Mucosa of descending colon (tissue), 3 donors: ENCODE results near the gene NBAS. TPM values are rescaled to one million over a fixed set of nuclear protein-coding genes. Genes with fewer than 3 reads are reported as not detected.

Source experiments
- ATAC-seq: fragments of 200-7000 bp; cut with Tn5 transposase; one replicate; pipeline ENCODE4 v1.9.1; 2020; ENCODE audit warnings: mild to moderate bottlenecking, moderate library complexity
- DNase-seq, 3 donors: peaks; one replicate each; pipeline ENCODE4 v3.0.0-alpha.2; 2020
- H3K36me3 ChIP-seq: fragments of 200-600 bp; one replicate; pipeline ENCODE4 v1.8.0; 2021; ENCODE audit warnings: low read depth, mild to moderate bottlenecking
- H3K4me1 ChIP-seq: fragments of 200-600 bp; one replicate; pipeline ENCODE4 v1.8.0; 2021; ENCODE audit warnings: low read depth, mild to moderate bottlenecking
- H3K4me3 ChIP-seq: fragments of 200-600 bp; one replicate; pipeline ENCODE4 v1.8.0; 2021; ENCODE audit warnings: mild to moderate bottlenecking
- H3K9me3 ChIP-seq: fragments of 200-600 bp; one replicate; pipeline ENCODE4 v1.8.0; 2021; ENCODE audit warnings: mild to moderate bottlenecking
- intact Hi-C, 2 donors: fragments of 100-400 bp; cut with DNase I in 1 of 2; cut with micrococcal nuclease in 1 of 2; formaldehyde crosslinking; loops; one replicate each; pipeline versions ENCODE4 v1.11.0 to v1.11.1; 2022; cut with DNase I, micrococcal nuclease
- total RNA-seq, 3 donors: library from RNA; stranded (reverse); fragmentation: NEBNext Ultra II Directional in 2 of 3; extraction: Animal tissue kit (Norgen Biotek cat#: 25700) in 2 of 3; gene quantifications; one replicate each; pipeline versions ENCODE4 v1.2.1 to v1.2.4, GENCODE V29; 2021 to 2023
- TF ChIP-seq, protein P1 (sequence below): fragments of 200-600 bp; IDR thresholded peaks from one replicate; pipeline ENCODE4 v1.8.0; 2022; ENCODE audit warnings: antibody characterized with exemption, mild to moderate bottlenecking
- donor health status: DM: no; HTN: no; CAD: no; lungs with moderate emphysema.
- donor health status: DM: no; HTN: no; CAD: no.
- donor health status: DM: no; HTN: yes; CAD: no.

Gene NBAS
- total RNA-seq, 3 donors from 2014 or later = 25.8 to 50.2 (median 32.8) TPM

DNA sequence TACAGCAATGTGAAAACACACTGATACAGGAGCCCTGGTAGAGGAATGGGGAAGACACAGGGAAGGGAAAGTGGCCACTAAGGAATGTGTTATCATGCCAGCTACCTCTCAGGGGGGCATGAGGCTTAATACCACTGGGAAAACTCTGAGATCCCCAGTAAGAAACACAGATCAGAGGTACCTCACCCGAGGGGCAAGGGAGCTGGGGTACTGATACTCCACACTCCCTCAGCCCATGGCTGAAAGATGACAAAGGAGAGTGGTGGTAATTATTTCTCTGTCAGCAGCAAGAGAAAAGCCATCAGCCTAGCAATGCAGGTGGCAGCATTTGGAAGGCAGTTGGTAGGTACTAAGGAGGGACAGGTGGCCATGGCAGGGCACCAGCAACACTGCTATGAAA lies 434.8 kb downstream of the NBAS start:
- intact Hi-C loops = no loop called here
- no peaks in the 10 kb centered on the region for H3K9me3 ChIP-seq
- no peak for ATAC-seq
- H3K4me1 ChIP-seq = no peaks in the 10 kb centered on the region
- H3K36me3 ChIP-seq = no peaks in the 10 kb centered on the region
- DNase-seq = no peak
- H3K4me3 ChIP-seq = no peak overlapping the region
- TF ChIP-seq, protein P1, sequence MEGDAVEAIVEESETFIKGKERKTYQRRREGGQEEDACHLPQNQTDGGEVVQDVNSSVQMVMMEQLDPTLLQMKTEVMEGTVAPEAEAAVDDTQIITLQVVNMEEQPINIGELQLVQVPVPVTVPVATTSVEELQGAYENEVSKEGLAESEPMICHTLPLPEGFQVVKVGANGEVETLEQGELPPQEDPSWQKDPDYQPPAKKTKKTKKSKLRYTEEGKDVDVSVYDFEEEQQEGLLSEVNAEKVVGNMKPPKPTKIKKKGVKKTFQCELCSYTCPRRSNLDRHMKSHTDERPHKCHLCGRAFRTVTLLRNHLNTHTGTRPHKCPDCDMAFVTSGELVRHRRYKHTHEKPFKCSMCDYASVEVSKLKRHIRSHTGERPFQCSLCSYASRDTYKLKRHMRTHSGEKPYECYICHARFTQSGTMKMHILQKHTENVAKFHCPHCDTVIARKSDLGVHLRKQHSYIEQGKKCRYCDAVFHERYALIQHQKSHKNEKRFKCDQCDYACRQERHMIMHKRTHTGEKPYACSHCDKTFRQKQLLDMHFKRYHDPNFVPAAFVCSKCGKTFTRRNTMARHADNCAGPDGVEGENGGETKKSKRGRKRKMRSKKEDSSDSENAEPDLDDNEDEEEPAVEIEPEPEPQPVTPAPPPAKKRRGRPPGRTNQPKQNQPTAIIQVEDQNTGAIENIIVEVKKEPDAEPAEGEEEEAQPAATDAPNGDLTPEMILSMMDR = no peak

- intact Hi-C loops = no loop called here
- Histone ChIP-seq H3K4me1 (no peaks in the 10 kb centered on the region), H3K36me3 (no peaks in the 10 kb centered on the region), H3K4me3 (no peak overlapping the region), H3K9me3 (no peaks in the 10 kb centered on the region)
- TF ChIP-seq, protein P1 = no peak
- DNase-seq (no peak), ATAC-seq (no peak)
These were observed 438.2 kb downstream of the NBAS start for GRCh38 chr2:15122915-15123314.

DNA sequence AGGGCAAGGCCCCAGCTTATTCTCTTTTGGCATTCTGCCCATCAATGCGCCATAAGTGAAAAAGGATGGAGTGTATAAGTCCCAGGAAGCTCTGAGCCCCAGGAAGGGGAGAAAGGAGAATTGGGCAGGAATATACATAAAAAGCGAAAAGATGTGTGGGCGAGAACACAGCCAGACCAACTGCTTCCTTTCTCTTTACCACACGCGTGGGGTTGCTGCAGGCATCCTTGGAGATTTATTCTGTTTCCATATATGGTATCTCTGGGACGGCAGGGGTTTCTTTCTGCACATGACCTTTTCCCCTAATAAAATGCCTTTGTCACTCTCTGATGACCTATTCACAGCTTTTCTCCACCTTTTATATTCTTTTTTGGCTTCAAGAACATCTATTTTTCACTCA lies 440.5 kb downstream of the NBAS start:
- intact Hi-C loops = no loop called here
- no peak for DNase-seq
- Histone ChIP-seq H3K4me1 (no peaks in the 10 kb centered on the region), H3K36me3 (no peaks in the 10 kb centered on the region), H3K4me3 (no peak overlapping the region), H3K9me3 (no peaks in the 10 kb centered on the region)
- ATAC-seq = no peak
- TF ChIP-seq, protein P1 = no peak

DNA sequence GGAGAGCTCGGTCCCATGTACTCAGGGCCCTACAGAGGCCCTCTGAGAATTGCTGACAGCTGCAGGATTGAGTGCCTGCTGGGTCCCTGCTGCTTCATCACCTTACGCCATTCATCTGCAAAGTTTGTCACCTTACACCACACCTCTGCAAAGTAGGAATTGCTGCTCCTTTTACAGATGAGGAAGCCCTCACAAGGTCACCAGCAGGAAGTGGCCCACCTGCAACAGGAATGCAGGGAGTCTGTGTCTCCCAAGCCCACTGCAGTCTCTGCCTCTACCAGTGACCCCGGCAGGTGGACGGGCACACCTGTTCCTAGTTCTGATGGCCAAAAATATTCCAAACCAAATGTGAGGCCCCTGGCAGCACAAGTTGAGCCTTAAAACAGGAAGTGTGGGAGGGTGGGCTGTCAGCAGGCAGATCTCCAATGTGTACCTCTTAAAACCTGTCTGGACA lies 441.4 kb downstream of the NBAS start:
- DNase-seq (no peak), ATAC-seq (no peak)
- Histone ChIP-seq H3K4me3 (no peak overlapping the region), H3K9me3 (no peaks in the 10 kb centered on the region), H3K36me3 (no peaks in the 10 kb centered on the region), H3K4me1 (no peaks in the 10 kb centered on the region)
- intact Hi-C loops = no loop called here
- TF ChIP-seq, protein P1 = no peak

DNA sequence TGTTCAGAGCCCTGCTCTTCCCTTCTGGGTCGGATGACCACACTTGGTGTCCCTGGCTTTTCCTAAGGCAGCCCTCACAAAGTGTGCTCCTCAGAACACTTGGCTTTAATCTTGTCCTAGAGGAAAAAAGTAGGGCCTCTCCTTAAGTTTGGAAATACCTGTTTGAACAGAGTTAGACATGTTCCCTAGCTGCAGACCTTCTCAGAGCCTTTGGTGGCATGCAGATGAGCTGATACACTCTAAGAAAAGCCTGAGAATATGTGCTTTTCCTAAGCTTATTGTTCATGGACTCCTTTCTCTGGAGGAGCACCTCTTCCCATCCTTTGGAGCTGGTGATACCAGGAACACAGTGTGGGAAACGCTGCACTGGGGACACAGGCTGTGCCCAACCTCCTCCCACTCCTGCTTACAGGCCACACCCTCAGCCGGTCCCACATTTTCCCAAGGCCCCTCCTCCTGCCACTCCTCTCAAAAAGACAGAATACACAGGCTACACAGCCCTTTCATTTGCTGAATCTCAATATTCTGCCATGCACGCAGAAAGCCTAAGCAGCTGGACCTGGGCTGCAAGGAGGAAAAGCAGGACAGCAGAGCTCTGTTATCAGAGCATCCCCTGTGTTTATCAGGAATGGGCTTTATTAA lies 443.6 kb downstream of the NBAS start:
- H3K4me3 ChIP-seq = no peak overlapping the region
- H3K9me3 ChIP-seq = peaks cover 6% of the 10 kb centered on the region
- TF ChIP-seq, protein P1 = no peak
- H3K36me3 ChIP-seq = no peaks in the 10 kb centered on the region
- no peaks in the 10 kb centered on the region for H3K4me1 ChIP-seq
- intact Hi-C loops = no loop called here
- DNase-seq (no peak), ATAC-seq (no peak)

Other genes with a start within 250 kb of the NBAS start
- gene DDX1, start 30.5 kb upstream of the NBAS start, total RNA-seq = 10 to 100 TPM; 70.7 to 96.7 (median 72.4) TPM